ENCODE results near the gene GIT2. TPM values are rescaled to one million over a fixed set of nuclear protein-coding genes. Genes with fewer than 3 reads are reported as not detected.

The GIT2 gene
- total RNA-seq, 2 donors from 2014 or later = 27.0 to 27.9 TPM

GRCh38 chr12:110024051-110024450 is 27.9 kb upstream of the GIT2 start:
- H3K9me3 ChIP-seq (ENCODE audit: control insufficient read depth, low read length) = no peaks in the 10 kb centered on the region
- WGBS, 2 experiments (ENCODE audit: insufficient coverage in 1 of 2, insufficient read length in 1 of 2) = 98 to 100% methylated on average over 1 to 2 of the region's 2 CpGs
- Mint-ChIP-seq H3K4me3 (no peak overlapping the region), H3K9me3 (no peaks in the 10 kb centered on the region), H3K4me1 (peaks cover 5% of the 10 kb centered on the region), H3K27me3 (ENCODE audit: insufficient read depth) (no peaks in the 10 kb centered on the region), H3K27ac (no peak overlapping the region), H3K36me3 (ENCODE audit: low read depth) (peaks cover 60% of the 10 kb centered on the region)
- no peak overlapping the region for H3K9ac ChIP-seq (ENCODE audit: extremely low read depth, low read length, poor library complexity, severe bottlenecking)
- no peak for DNase-seq
- no peaks in the 10 kb centered on the region for H3K4me1 ChIP-seq (ENCODE audit: control insufficient read depth, insufficient read depth, low read length)
- no peak overlapping the region for H3K4me3 ChIP-seq (ENCODE audit: low read length)
- TF ChIP-seq CTCF (conservative IDR thresholded peaks at IDR 0.05) = no peak
- peak overlapping the region; percentile 22 for H3K27ac ChIP-seq (ENCODE audit: low read depth, low read length)
- no peaks in the 10 kb centered on the region for H3K27me3 ChIP-seq (ENCODE audit: control insufficient read depth, insufficient read depth, low read length, poor library complexity, severe bottlenecking)
- H3K36me3 ChIP-seq (ENCODE audit: control insufficient read depth, insufficient read depth, low read length) = peaks cover 78% of the 10 kb centered on the region

GRCh38 chr12:110023059-110023980 is 27.2 kb upstream of the GIT2 start:
- H3K4me1 Mint-ChIP-seq = peaks cover 4% of the 10 kb centered on the region
- Histone ChIP-seq H3K4me1 (ENCODE audit: control insufficient read depth, insufficient read depth, low read length) (no peaks in the 10 kb centered on the region), H3K36me3 (ENCODE audit: control insufficient read depth, insufficient read depth, low read length) (peaks cover 81% of the 10 kb centered on the region), H3K4me3 (ENCODE audit: low read length) (no peak overlapping the region), H3K9me3 (ENCODE audit: control insufficient read depth, low read length) (no peaks in the 10 kb centered on the region), H3K9ac (ENCODE audit: extremely low read depth, low read length, poor library complexity, severe bottlenecking) (no peak overlapping the region), H3K27ac (ENCODE audit: low read depth, low read length) (peak overlapping the region; percentile 22), H3K27me3 (ENCODE audit: control insufficient read depth, insufficient read depth, low read length, poor library complexity, severe bottlenecking) (no peaks in the 10 kb centered on the region)
- H3K4me3 Mint-ChIP-seq = no peak overlapping the region
- WGBS, 2 experiments (ENCODE audit: insufficient coverage in 1 of 2, insufficient read length in 1 of 2) = 73 to 91% methylated on average over 4 to 5 of the region's 5 CpGs
- TF ChIP-seq CTCF (conservative IDR thresholded peaks at IDR 0.05) = no peak
- DNase-seq = no peak
- H3K27me3 Mint-ChIP-seq (ENCODE audit: insufficient read depth) = no peaks in the 10 kb centered on the region
- peak overlapping the region; percentile 49 for H3K27ac Mint-ChIP-seq
- peaks cover 62% of the 10 kb centered on the region for H3K36me3 Mint-ChIP-seq (ENCODE audit: low read depth)
- no peaks in the 10 kb centered on the region for H3K9me3 Mint-ChIP-seq

GRCh38 chr12:110020956-110021355 is 24.8 kb upstream of the GIT2 start:
- no peak for TF ChIP-seq CTCF (conservative IDR thresholded peaks at IDR 0.05)
- H3K36me3 Mint-ChIP-seq (ENCODE audit: low read depth) = peaks cover 61% of the 10 kb centered on the region
- Histone ChIP-seq H3K9me3 (ENCODE audit: control insufficient read depth, low read length) (no peaks in the 10 kb centered on the region), H3K4me1 (ENCODE audit: control insufficient read depth, insufficient read depth, low read length) (no peaks in the 10 kb centered on the region), H3K4me3 (ENCODE audit: low read length) (no peak overlapping the region), H3K27ac (ENCODE audit: low read depth, low read length) (no peak overlapping the region), H3K9ac (ENCODE audit: extremely low read depth, low read length, poor library complexity, severe bottlenecking) (no peak overlapping the region), H3K36me3 (ENCODE audit: control insufficient read depth, insufficient read depth, low read length) (peaks cover 85% of the 10 kb centered on the region), H3K27me3 (ENCODE audit: control insufficient read depth, insufficient read depth, low read length, poor library complexity, severe bottlenecking) (no peaks in the 10 kb centered on the region)
- no peak for DNase-seq
- no peaks in the 10 kb centered on the region for H3K4me1 Mint-ChIP-seq
- H3K9me3 Mint-ChIP-seq = no peaks in the 10 kb centered on the region
- no peak overlapping the region for H3K4me3 Mint-ChIP-seq
- H3K27ac Mint-ChIP-seq = no peak overlapping the region
- WGBS, 2 experiments (ENCODE audit: insufficient coverage in 1 of 2, insufficient read length in 1 of 2) = 92 to 93% methylated on average over 3 to 4 of the region's 4 CpGs
- H3K27me3 Mint-ChIP-seq (ENCODE audit: insufficient read depth) = no peaks in the 10 kb centered on the region

Measured in endodermal cell (in vitro differentiated cells).